ENCODE measurements around the gene RPS5. TPM values are rescaled to one million over a fixed set of nuclear protein-coding genes. Genes with fewer than 3 reads are reported as not detected.
A peak's percentile ranks its signal among the peaks of the same experiment; 100 is the strongest.

Gene RPS5
- total and polyA plus RNA-seq, 9 of the 15 experiments (the other 6 are each of a cell fraction or from before 2014, with no cell fraction given) = 1,228 to 3,570 (median 2,484) TPM

- TF ChIP-seq FIP1L1 (IDR thresholded peaks at IDR 0.05; ENCODE audit: low read depth, low read length, poor library complexity, severe bottlenecking) = peak; percentile 58
- TF ChIP-seq ARHGAP35 (IDR thresholded peaks at IDR 0.05; ENCODE audit: partially characterized antibody) = no peak
- no peak for TF ChIP-seq KLF10 (CRISPR knock-in tag; IDR thresholded peaks at IDR 0.05)
- TF ChIP-seq ZNF436 (CRISPR knock-in tag; IDR thresholded peaks at IDR 0.05) = no peak
- TF ChIP-seq CTCF (IDR thresholded peaks at IDR 0.05 in 2 of 3, conservative IDR thresholded peaks at IDR 0.05 in 1 of 3; ENCODE audit: insufficient read depth in 2 of 3, low read depth in 1 of 3, low read length in 3 of 3) = no peak
- TF ChIP-seq FOXK2 (conservative IDR thresholded peaks at IDR 0.05 in 1 of 2, IDR thresholded peaks at IDR 0.05 in 1 of 2; ENCODE audit: low read depth in 2 of 2) = no peak
- TF ChIP-seq ETS2 (tag; IDR thresholded peaks at IDR 0.05; ENCODE audit: borderline replicate concordance, poor library complexity, severe bottlenecking) = no peak
Observed at GRCh38 chr19:58356766-58357480, 30.1 kb upstream of the RPS5 start (continued).

DNA sequence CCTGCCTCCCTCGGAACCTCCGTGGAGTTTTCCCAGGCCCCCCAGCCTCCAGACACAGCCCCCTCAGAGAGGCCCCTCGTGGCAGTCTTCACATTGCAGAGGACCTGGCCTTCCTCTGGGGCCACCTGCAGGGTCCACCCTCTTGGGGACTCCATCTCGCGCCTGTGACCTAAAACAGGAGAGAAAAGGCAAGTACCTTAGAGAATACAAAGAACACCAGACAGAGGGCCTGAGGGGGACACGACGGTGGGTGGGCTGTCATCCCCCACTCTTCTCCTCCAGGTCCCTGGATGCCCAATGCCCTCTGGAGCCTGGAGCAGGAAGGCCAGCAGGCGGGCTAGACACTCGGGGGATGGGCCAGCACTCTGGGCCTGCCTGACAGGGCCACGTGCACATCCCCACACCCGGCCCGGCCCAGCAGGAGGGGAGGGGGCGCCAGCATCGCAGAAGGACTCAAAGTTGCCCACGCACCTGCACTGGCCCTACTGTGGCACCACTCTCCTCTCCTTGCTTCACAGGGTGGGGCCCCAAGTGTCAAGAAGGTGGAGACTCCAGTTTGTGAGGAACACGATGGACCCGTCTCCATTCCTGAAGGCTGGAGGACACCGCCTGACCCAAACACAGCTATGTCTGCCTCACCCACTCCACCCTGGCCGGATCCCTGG, 29.5 kb upstream of the RPS5 start:
- Histone ChIP-seq H3K9ac (ENCODE audit: insufficient read depth in 1 of 2, low read depth in 2 of 2, low read length in 2 of 2) (no peak overlapping the region; a peak in 1 of 4 replicates), H3K4me2 (ENCODE audit: insufficient read depth, low read length) (no peak overlapping the region), H3K4me3 (no peak overlapping the region), H4K20me1 (replicated peaks; ENCODE audit: control insufficient read depth, insufficient read depth, low read length) (no peaks in the 10 kb centered on the region), H2AFZ (ENCODE audit: low read depth, low read length) (no peak overlapping the region), H3K27me3 (ENCODE audit: control insufficient read depth in 2 of 2, insufficient read depth in 2 of 2, low read length in 2 of 2) (no peaks in the 10 kb centered on the region), H3K36me3 (ENCODE audit: control insufficient read depth, insufficient read depth, low read length) (no peaks in the 10 kb centered on the region), H3K9me3 (replicated peaks; ENCODE audit: control insufficient read depth, insufficient read depth, low read depth, low read length) (no peaks in the 10 kb centered on the region), H3K79me2 (ENCODE audit: control insufficient read depth, insufficient read depth, low read length) (peaks cover 7% of the 10 kb centered on the region; the same call in 1 of the 3 replicates), H3K27ac (ENCODE audit: extremely low read depth, low read depth, low read length) (no peak overlapping the region), H3K9me1 (ENCODE audit: control insufficient read depth, insufficient read depth, low read length) (no peaks in the 10 kb centered on the region), H3K4me1 (replicated peaks in 1 of 2; ENCODE audit: control insufficient read depth in 2 of 2, insufficient read depth in 2 of 2, low read length in 2 of 2) (peaks cover 7 to 39% of the 10 kb centered on the region in 2 experiments; a peak in 3 of 5 replicates)
- ATAC-seq (no peak), DNase-seq (ENCODE audit: extremely low read depth in 1 of 4, low spot score in 3 of 4) (no peak), FAIRE-seq (no peak)
- POLR2A ChIA-PET = no interaction called here
- intact Hi-C loops (cut with micrococcal nuclease) (no loop called here), in situ Hi-C loops (cut with MboI) (no loop called here)
- CTCF ChIA-PET (ENCODE audit: low intra/inter-chr PET ratio) = no interaction called here
- no peak for TF ChIP-seq ZNF696 (CRISPR knock-in tag; conservative IDR thresholded peaks at IDR 0.05)
- peak; percentile 56 for TF ChIP-seq POLR2G (IDR thresholded peaks at IDR 0.05; ENCODE audit: low read depth, low read length)
- no TSS peak for BruUV-seq (replicated peaks)
- WGBS (ENCODE audit: insufficient coverage, low coverage, missing lambda C conversion rate) = 73% methylated on average over 16 of the region's 19 CpGs
